Measurements from ENCODE around the gene LHFPL3. TPM values are rescaled to one million over a fixed set of nuclear protein-coding genes. Genes with fewer than 3 reads are reported as not detected.
"Not testable (repeated sequence)": the region's sequence is repeated elsewhere in the genome, so short reads cannot be mapped to it uniquely, and the experiment has no call there.

Gene LHFPL3
- total RNA-seq, 1 experiment from 2014 or later: not detected

DNA sequence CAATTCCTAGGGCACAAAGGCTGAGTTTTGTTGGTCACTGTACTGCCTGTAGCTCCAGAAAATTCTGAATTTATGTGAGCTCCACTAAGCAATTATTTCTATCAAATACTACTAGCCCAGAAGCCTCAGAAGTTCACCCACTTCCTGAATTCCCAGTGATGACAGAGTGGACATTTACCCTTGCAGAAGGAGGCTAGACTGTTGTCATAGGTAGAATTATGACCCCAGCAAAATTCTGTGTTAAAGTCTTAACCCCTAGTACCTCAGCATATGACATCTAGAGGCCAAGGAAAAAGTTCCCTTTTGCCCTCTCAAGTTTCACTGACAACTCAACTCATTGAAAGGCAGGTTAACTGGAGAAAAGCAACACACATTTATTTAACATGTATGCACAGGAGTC lies 606.9 kb downstream of the LHFPL3 start:
- POLR2A ChIA-PET (ENCODE audit: unreplicated experiment): interaction anchor here (0.7 kb wide), 1 partner anchor 485 kb away, joined by 4 read pairs; no protein-coding TSS in a partner anchor
- intact Hi-C loops (cut with micrococcal nuclease; ENCODE audit: unreplicated experiment): no loop called here
- CTCF ChIA-PET: interaction anchor here (0.6 kb wide), 1 partner anchor 17 kb away, joined by 3 read pairs; no protein-coding TSS in a partner anchor
- Histone ChIP-seq H3F3A (ENCODE audit: insufficient read depth, low read depth) (no peaks in the 10 kb centered on the region), H3K9me2 (ENCODE audit: insufficient read depth) (no peaks in the 10 kb centered on the region), H3K36me3 (ENCODE audit: low read depth) (no peaks in the 10 kb centered on the region), H3K4me1 (replicated peaks; ENCODE audit: insufficient read depth) (no peaks in the 10 kb centered on the region), H2AFZ (no peak overlapping the region), H3K27me3 (ENCODE audit: insufficient read depth, low read depth) (no peaks in the 10 kb centered on the region), H3K9me3 (ENCODE audit: insufficient read depth, low read depth) (no peaks in the 10 kb centered on the region), H3K79me2 (ENCODE audit: low read depth) (no peaks in the 10 kb centered on the region), H3K27ac (no peak overlapping the region), H4K20me1 (ENCODE audit: insufficient read depth) (no peaks in the 10 kb centered on the region), H3K4me3 (no peak overlapping the region), H3K4me2 (no peak overlapping the region)
- TF ChIP-seq, protein P1, sequence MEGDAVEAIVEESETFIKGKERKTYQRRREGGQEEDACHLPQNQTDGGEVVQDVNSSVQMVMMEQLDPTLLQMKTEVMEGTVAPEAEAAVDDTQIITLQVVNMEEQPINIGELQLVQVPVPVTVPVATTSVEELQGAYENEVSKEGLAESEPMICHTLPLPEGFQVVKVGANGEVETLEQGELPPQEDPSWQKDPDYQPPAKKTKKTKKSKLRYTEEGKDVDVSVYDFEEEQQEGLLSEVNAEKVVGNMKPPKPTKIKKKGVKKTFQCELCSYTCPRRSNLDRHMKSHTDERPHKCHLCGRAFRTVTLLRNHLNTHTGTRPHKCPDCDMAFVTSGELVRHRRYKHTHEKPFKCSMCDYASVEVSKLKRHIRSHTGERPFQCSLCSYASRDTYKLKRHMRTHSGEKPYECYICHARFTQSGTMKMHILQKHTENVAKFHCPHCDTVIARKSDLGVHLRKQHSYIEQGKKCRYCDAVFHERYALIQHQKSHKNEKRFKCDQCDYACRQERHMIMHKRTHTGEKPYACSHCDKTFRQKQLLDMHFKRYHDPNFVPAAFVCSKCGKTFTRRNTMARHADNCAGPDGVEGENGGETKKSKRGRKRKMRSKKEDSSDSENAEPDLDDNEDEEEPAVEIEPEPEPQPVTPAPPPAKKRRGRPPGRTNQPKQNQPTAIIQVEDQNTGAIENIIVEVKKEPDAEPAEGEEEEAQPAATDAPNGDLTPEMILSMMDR (conservative IDR thresholded peaks at IDR 0.05): no peak
- no peak for TF ChIP-seq EZH2 (IDR thresholded peaks at IDR 0.05; ENCODE audit: low read depth)
- no TSS peak for BruUV-seq (replicated peaks)
- no peak for DNase-seq

DNA sequence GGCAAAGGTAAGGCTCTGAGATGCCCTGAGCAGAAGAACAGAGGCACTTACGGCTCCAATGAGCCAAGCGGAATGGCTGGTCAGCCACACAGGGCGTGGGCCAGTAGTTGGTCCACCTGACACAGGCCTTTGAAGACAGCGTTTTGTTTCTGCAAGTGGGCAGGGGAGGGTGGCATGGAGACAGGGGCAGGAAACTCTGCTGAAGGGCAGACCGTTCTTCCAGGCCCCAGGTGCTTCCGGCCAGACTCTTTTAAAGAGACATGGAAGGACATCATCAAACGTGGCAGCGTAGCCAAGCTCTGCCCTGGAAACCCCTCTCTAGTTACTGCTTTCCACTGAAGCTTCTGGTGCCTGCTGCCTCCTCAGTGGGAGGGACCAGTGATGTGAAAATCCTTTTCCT lies 608.1 kb downstream of the LHFPL3 start:
- H3F3A ChIP-seq (ENCODE audit: insufficient read depth, low read depth): no peaks in the 10 kb centered on the region
- no peaks in the 10 kb centered on the region for H3K9me2 ChIP-seq (ENCODE audit: insufficient read depth)
- no peaks in the 10 kb centered on the region for H3K27me3 ChIP-seq (ENCODE audit: insufficient read depth, low read depth)
- no peak overlapping the region for H3K27ac ChIP-seq
- no peak overlapping the region for H3K4me3 ChIP-seq
- ChIA-PET CTCF (no interaction called here), POLR2A (ENCODE audit: unreplicated experiment) (no interaction called here)
- no peaks in the 10 kb centered on the region for H3K4me1 ChIP-seq (replicated peaks; ENCODE audit: insufficient read depth)
- no peaks in the 10 kb centered on the region for H4K20me1 ChIP-seq (ENCODE audit: insufficient read depth)
- no peak overlapping the region for H3K4me2 ChIP-seq
- DNase-seq: no peak
- BruUV-seq (replicated peaks): no TSS peak
- no peaks in the 10 kb centered on the region for H3K79me2 ChIP-seq (ENCODE audit: low read depth)
- no peak overlapping the region for H2AFZ ChIP-seq
- intact Hi-C loops (cut with micrococcal nuclease; ENCODE audit: unreplicated experiment): no loop called here
- no peak for TF ChIP-seq EZH2 (IDR thresholded peaks at IDR 0.05; ENCODE audit: low read depth)
- TF ChIP-seq, protein P1 (conservative IDR thresholded peaks at IDR 0.05): no peak
- H3K36me3 ChIP-seq (ENCODE audit: low read depth): no peaks in the 10 kb centered on the region
- no peaks in the 10 kb centered on the region for H3K9me3 ChIP-seq (ENCODE audit: insufficient read depth, low read depth)

DNA sequence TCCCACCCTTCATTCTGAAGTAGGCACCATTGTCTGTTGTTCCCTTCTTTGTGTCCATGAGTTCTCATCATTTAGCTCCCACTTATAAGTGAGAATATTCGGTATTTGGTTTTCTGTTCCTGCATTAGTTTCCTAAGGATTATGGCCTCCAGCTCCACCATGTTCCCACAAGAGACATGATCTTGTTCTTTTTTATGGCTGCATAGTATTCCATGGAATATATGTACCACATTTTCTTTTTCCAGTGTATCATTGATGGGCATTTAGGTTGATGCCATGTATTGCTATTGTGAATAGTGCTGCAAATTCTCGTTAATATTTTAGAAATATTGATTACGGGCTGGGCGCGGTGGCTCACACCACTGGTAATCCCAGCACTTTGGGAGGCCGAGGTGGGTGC lies 609.1 kb downstream of the LHFPL3 start:
- POLR2A ChIA-PET (ENCODE audit: unreplicated experiment); H3K27ac ChIP-seq; H3K9me3 ChIP-seq (ENCODE audit: insufficient read depth, low read depth); H3F3A ChIP-seq (ENCODE audit: insufficient read depth, low read depth); H4K20me1 ChIP-seq (ENCODE audit: insufficient read depth); H3K4me3 ChIP-seq; BruUV-seq (replicated peaks); H3K4me2 ChIP-seq; H2AFZ ChIP-seq; CTCF ChIA-PET; H3K27me3 ChIP-seq (ENCODE audit: insufficient read depth, low read depth); H3K4me1 ChIP-seq (replicated peaks; ENCODE audit: insufficient read depth); H3K79me2 ChIP-seq (ENCODE audit: low read depth); H3K36me3 ChIP-seq (ENCODE audit: low read depth); H3K9me2 ChIP-seq (ENCODE audit: insufficient read depth); DNase-seq; intact Hi-C loops (cut with micrococcal nuclease; ENCODE audit: unreplicated experiment): not testable (repeated sequence)

DNA sequence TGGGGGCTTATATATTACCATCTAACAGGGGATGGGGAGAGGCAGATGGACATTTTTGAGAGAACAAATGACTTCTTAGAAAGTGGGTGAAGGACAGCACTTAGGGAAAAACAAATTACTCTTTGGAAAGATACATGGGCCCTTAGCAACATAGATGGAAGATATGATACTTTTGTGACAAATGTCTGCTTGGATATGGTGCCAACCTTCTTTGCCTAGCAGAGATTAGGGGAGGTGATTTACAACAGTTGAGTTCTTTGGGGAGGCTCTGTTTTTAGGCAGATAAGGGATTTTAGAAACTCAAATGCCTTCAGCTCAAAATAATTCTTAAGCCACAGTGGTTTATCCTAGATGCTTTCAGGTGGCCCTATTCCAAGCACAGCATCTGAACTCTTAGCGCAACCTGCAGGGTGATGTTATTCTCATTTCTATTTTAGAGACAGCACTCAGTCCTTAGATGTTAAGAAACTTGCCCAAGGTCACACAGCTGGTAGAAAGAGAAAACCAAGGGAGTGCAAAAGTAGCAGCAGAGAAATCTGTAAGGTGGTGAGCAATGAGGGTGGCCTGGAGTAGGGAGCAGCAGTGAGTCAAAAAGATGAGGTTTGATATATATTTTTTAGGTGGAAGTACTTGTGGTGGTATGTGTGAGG lies 610.5 kb downstream of the LHFPL3 start:
- Histone ChIP-seq H3K9me2 (ENCODE audit: insufficient read depth) (no peaks in the 10 kb centered on the region), H3K4me2 (no peak overlapping the region), H4K20me1 (ENCODE audit: insufficient read depth) (no peaks in the 10 kb centered on the region), H3K9me3 (ENCODE audit: insufficient read depth, low read depth) (no peaks in the 10 kb centered on the region), H3F3A (ENCODE audit: insufficient read depth, low read depth) (no peaks in the 10 kb centered on the region), H3K4me3 (no peak overlapping the region), H3K79me2 (ENCODE audit: low read depth) (no peaks in the 10 kb centered on the region), H3K27me3 (ENCODE audit: insufficient read depth, low read depth) (no peaks in the 10 kb centered on the region), H2AFZ (no peak overlapping the region), H3K27ac (no peak overlapping the region), H3K4me1 (replicated peaks; ENCODE audit: insufficient read depth) (no peaks in the 10 kb centered on the region), H3K36me3 (ENCODE audit: low read depth) (no peaks in the 10 kb centered on the region)
- no peak for DNase-seq
- BruUV-seq (replicated peaks): no TSS peak
- ChIA-PET CTCF (no interaction called here), POLR2A (ENCODE audit: unreplicated experiment) (interaction anchor here (0.7 kb wide), 1 partner anchor 1194 kb away, joined by 7 read pairs; no protein-coding TSS in a partner anchor)
- TF ChIP-seq, protein P1 (conservative IDR thresholded peaks at IDR 0.05): no peak
- no peak for TF ChIP-seq EZH2 (IDR thresholded peaks at IDR 0.05; ENCODE audit: low read depth)
- intact Hi-C loops (cut with micrococcal nuclease; ENCODE audit: unreplicated experiment): no loop called here
